T47D (cell line): ENCODE measurements around the gene DENND10.
"Not testable (repeated sequence)": the region's sequence is repeated elsewhere in the genome, so short reads cannot be mapped to it uniquely, and the experiment has no call there.

Experiments used
- DNase-seq, 2 experiments: peaks; one replicate each; pipeline versions ENCODE4 v3.0.0 to v3.0.0-alpha.2; 2011 to 2012; ENCODE audit warnings: low read depth in 1 of 2, low spot score in 1 of 2
- JUND ChIP-seq: IDR thresholded peaks from 2 replicates; pipeline ENCODE4 v1.6.1; 2012; ENCODE audit warnings: low read depth
- in situ Hi-C: cut with HindIII; loops from 2 replicates; pipeline ENCODE4 v1.10.0; 2016; ENCODE audit warnings: low sequenced_read_pairs, low pct_unique_long_range_greater_than_20kb

The DENND10 gene

DNA sequence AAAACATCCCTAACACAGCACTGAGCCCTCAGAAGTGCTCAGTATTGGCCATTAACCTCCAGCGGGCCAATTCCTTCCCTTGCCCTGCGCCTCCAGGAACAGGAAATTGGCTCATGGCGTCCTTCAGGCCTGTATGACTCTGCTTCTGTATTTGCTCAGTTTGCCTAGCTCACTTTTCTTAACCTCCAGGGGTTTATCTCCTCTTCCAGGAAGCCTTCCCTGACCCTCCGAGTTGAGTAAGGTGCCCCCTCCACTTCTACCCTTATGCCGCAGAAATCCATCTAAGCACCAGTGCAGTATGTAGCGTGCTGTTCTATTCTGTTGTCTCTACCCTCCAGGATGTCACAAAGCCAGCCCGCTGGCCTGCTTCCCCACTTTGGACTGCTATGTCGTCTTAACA lies 62.7 kb downstream of the DENND10 start:
- in situ Hi-C loops, result no loop called here
- TF ChIP-seq JUND, result no peak
- no peak for DNase-seq

DNA sequence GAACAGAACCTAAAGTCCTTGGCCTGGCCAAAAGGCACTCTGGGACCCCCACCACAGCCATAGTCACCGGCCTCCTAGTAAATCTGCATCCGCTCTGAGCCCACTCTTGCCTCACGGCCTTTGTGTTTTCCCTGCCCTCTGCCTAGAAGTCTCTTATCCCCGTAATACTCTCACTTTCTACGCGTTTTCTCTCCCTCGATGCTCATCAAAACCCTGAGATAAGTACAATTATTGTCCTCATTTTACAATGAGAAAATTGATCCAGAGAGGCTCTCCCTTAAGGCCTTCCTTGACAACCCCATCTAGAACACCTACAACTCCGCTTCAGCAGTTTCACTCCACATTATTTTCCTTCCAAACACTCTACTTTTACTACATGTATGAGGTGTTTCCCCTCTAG lies 63.1 kb downstream of the DENND10 start:
- no peak for TF ChIP-seq JUND
- in situ Hi-C loops, result no loop called here
- no peak for DNase-seq

DNA sequence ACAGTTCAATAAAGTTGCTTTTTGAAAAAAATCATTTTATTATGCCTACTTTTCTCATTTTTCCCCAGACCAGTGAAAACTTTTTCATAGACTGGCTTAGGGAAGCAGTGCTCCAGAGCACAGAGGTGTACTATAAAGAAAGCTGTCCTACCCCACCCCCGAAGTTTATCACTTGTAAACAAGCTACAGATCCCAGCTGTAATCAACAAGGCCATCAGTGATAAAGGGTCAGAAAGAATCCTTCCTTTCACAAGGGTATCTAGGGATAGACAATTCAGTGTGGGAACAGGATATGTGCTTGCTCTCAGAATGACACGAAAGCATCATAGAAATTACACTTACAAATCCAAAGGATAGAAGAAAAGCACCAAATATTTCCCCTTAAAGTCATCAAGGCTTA lies 70.2 kb downstream of the DENND10 start:
- no peak for TF ChIP-seq JUND
- DNase-seq, result no peak
- in situ Hi-C loops, result no loop called here

DNA sequence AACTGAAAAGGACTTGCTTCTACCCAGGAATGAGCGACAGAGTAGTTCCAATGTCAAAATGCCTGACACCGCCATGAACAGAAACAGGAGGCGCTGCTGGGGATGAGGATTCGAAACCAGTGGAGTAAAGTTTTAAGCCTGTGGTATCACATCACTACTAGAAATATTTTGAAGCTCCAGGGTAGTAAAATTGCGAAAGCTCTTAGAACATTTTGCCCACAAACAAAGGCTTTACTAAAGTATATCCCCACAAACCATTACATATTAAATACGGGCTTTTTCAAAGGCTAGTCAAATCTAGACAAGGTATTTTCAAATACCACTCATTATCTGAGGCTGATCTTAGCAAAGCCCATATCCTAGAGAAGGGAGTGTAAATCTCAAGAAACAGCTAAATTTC lies 72.3 kb downstream of the DENND10 start:
- no peak for TF ChIP-seq JUND
- in situ Hi-C loops, result no loop called here
- DNase-seq, result no peak

DNA sequence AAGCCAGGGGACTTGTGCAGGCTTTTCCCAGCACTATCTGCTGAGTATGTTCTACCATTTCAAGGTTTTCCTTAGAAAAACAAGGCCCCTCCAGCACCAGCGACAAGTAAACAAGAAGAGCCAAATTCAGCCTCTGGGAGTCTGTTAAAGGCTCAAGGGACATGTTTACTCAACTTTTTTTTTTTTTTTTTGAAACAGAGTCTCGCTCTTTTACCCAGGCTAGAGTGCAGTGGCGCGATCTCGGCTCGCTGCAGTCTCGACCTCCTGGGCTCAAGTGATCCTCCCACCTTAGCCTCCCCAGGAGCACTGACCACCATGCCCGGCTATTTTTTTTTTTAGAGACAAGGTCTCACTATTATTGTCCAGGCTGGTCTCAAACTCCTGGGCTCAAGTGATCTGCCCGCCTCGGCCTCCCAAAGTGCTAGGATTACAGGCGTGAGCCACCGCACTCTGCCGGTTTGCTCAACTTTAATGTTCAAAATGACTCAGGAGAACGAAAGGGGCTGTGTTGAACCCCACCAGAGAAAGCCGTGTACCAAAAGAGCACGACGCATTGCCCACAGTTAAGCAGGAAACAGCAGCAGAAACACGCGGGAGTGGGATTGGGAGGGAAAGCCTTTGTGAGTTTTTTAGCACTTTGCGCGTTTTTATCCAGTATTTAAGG lies 73.9 kb downstream of the DENND10 start:
- no peak for DNase-seq
- TF ChIP-seq JUND, result no peak
- in situ Hi-C loops, result no loop called here

DNA sequence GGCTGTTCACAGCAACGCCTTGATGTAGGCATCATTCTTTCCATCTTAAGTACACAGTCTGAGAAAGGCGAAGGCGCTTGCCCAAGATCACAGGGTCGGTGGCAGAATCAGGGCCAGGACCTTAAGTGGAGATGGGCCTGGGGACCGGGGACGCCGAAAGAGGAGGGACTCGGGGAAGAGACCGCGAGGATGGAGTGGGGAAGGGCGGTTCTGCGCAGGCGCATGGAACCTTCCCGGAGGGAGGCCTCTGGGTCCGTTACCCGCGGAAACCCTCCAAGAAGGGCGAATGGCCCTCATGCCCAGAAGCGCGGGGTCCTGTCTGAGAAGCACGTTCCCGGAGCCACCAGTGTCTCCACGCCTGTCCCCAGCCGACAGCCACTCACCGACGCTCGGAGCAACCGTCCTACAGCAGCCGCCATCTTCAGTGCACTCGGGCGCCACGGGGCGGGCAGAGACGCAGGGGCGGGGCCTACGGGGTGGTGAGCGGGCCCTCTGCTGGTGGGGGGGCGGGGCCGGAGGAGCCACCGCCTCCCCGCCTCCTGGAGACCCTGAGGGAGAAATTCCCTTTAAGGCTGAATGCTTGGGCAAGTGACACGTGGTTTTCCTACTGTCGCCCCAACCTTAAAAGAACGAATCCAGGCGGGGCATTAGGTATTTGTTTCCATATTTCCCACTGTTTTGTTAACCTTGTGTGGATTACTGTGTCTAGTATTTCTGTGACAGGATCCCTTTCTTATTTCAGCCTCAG lies 74.6 kb downstream of the DENND10 start, which contains the start of gene PRDX3:
Gene PRDX3 (minus strand): TSS at position 441 of the 748 bp plus-strand sequence. CDS start 22 bp downstream, at position 419.
- TF ChIP-seq JUND, result no peak
- in situ Hi-C loops, result no loop called here
- peak; percentile 22 to 88 for DNase-seq

DNA sequence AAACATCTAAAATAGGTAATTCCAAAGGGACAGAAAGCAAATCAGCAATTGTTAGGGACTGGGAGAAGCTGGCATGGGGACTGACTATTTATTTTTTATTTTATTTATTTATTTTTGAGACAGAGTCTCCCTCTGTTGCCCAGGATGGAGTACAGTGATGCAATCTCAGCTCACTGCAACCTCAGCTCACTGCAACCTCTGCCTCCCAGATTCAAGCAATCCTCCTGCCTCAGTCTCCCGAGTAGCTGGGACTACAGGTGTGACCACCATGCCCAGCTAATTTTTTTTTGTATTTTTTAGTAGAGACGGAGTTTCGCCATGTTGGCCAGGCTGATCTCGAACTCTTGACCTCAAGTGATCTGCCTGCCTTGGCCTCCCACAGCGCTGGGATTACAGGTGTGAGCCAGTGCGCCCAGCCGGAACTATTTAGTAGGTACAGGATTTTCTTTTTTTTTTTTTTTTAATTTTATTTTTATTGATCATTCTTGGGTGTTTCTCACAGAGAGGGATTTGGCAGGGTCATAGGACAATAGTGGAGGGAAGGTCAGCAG lies 77.0 kb downstream of the DENND10 start:
- DNase-seq, in situ Hi-C loops: not testable (repeated sequence)

DNA sequence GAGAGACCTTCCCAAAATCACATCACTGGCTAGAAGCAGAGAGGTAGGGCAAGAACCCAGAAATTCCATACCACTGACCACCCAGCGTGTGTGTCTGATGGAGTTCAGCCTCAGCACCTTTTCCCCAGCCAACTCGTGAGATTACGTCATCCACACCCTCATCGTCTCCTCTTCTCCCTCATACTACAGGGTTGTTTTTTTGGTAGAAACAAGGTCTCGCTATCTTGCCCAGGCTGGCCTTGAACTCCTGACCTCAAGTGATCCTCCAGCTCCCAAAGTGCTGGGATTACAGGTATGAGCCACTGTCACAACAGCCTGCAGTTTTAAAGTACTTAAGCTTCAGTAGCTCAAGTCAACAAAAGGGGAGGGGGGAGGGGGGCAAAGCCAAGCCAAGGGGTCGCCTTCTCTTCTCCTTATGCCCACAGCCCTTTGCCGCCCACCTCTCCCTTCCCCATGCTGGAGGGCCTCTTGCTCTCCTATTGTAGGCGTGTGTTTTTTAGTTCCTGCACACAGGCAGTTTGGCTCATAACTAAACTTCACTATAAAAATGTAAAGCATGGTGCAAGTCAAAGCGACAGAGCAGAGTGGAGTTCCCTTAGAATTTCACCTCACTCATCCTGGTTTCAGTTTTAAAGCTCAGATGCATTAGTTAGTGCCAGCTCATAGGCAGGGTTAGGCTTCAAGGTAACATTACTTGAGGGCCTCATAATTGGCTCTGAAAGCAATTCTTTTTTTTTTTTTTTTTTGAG lies 79.9 kb downstream of the DENND10 start:
- in situ Hi-C loops, result no loop called here
- DNase-seq, result no peak

More for the DNA sequence above, 79.9 kb downstream of the DENND10 start:
- no peak for TF ChIP-seq JUND
